ENCODE measurements around the gene TIGD3. TPM values are rescaled to one million over a fixed set of nuclear protein-coding genes. Genes with fewer than 3 reads are reported as not detected.

The TIGD3 gene
- total and polyA plus RNA-seq, 12 donors, result 0.11 to 0.87 (median 0.33) TPM; not detected in 2

GRCh38 chr11:65402790-65403189, 48.2 kb downstream of the TIGD3 start:
- DNase-seq (no peak), ATAC-seq (no peak)
- peak overlapping the region in 4 of 10 donors; percentile 76 to 83 (median 79) for H3K27ac ChIP-seq
- no peak overlapping the region for H3K4me3 ChIP-seq
- no peaks in the 10 kb centered on the region for H3K27me3 ChIP-seq
- intact Hi-C loops (cut with DNase I), result no loop called here
- peaks cover 0 to 95% (median 60%) of the 10 kb centered on the region in 9 donors for H3K36me3 ChIP-seq
- peaks cover 6 to 25% (median 16%) of the 10 kb centered on the region in 9 donors for H3K4me1 ChIP-seq
- 84 to 91% methylated on average over 2 of the region's 2 CpGs for WGBS, 2 donors
- TF ChIP-seq, protein P1, sequence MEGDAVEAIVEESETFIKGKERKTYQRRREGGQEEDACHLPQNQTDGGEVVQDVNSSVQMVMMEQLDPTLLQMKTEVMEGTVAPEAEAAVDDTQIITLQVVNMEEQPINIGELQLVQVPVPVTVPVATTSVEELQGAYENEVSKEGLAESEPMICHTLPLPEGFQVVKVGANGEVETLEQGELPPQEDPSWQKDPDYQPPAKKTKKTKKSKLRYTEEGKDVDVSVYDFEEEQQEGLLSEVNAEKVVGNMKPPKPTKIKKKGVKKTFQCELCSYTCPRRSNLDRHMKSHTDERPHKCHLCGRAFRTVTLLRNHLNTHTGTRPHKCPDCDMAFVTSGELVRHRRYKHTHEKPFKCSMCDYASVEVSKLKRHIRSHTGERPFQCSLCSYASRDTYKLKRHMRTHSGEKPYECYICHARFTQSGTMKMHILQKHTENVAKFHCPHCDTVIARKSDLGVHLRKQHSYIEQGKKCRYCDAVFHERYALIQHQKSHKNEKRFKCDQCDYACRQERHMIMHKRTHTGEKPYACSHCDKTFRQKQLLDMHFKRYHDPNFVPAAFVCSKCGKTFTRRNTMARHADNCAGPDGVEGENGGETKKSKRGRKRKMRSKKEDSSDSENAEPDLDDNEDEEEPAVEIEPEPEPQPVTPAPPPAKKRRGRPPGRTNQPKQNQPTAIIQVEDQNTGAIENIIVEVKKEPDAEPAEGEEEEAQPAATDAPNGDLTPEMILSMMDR (IDR thresholded peaks at IDR 0.05), result no peak
- no peaks in the 10 kb centered on the region for H3K9me3 ChIP-seq

DNA sequence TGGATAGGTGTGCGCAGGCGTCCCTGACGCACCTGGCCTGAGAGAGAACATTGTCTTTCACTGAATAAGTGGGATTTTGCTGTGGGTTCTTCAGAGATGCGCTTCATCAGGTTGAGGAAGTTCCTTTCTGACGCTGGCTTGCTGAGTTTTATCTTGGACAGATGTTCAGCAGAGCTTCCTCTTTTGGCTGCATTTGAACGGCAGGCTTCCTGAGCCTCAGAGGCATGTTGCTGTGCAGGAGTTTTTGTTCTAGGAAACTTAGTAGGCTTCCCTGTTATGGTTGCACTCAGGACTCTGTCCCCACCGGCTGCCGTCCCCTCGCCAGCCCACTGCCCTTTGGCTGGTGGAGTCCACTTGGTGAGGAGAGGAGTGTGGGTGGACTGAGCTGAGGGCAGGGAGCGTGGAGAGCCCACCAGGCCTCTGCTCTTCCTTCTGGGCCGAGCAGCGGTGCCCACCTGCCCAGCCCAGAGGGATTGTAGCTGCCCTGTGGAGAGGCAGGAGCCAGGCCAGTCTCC, 49.1 kb downstream of the TIGD3 start:
- TF ChIP-seq, protein P1 (IDR thresholded peaks at IDR 0.05), result no peak
- Histone ChIP-seq H3K4me3 (no peak overlapping the region), H3K9me3 (no peaks in the 10 kb centered on the region), H3K36me3 (peaks cover 0 to 95% (median 57%) of the 10 kb centered on the region in 9 donors), H3K4me1 (peaks cover 6 to 25% (median 16%) of the 10 kb centered on the region in 9 donors), H3K27ac (peak overlapping the region; percentile 59 to 85 (median 78)), H3K27me3 (no peaks in the 10 kb centered on the region)
- ATAC-seq, result peak in 7 of 8 donors; percentile 18 to 59 (median 41)
- DNase-seq, result no peak
- 69% methylated on average over 12 of the region's 12 CpGs for WGBS, 2 donors
- intact Hi-C loops (cut with DNase I), result no loop called here

DNA sequence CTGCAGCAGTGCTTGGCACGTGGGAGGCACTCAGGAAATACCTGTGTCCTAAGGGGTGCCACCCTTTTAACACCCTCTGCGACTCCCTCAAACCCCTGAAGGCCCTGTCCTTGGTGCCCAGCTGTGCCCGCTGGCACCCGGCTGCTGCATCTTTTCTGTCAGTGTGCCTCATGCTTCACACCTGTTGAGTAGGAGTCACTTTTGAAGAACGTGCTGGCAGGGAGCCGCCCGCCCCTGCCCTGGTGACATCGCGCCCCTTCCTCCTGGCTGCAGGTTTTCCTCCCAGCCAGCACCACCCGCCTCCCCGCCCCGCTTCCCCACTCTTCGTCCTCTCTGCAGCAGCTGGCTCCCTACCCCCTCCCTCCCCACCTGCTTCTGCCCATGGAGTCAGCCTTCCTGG, 49.7 kb downstream of the TIGD3 start:
- H3K27me3 ChIP-seq, result no peaks in the 10 kb centered on the region
- no peak overlapping the region for H3K4me3 ChIP-seq
- DNase-seq (no peak), ATAC-seq (no peak)
- intact Hi-C loops (cut with DNase I), result no loop called here
- peaks cover 6 to 25% (median 16%) of the 10 kb centered on the region in 9 donors for H3K4me1 ChIP-seq
- peaks cover 0 to 95% (median 58%) of the 10 kb centered on the region in 9 donors for H3K36me3 ChIP-seq
- H3K9me3 ChIP-seq, result no peaks in the 10 kb centered on the region
- TF ChIP-seq, protein P1 (IDR thresholded peaks at IDR 0.05), result no peak
- WGBS, 2 donors, result 72 to 83% methylated on average over 13 of the region's 13 CpGs
- H3K27ac ChIP-seq, result peak overlapping the region; percentile 59 to 85 (median 78)

DNA sequence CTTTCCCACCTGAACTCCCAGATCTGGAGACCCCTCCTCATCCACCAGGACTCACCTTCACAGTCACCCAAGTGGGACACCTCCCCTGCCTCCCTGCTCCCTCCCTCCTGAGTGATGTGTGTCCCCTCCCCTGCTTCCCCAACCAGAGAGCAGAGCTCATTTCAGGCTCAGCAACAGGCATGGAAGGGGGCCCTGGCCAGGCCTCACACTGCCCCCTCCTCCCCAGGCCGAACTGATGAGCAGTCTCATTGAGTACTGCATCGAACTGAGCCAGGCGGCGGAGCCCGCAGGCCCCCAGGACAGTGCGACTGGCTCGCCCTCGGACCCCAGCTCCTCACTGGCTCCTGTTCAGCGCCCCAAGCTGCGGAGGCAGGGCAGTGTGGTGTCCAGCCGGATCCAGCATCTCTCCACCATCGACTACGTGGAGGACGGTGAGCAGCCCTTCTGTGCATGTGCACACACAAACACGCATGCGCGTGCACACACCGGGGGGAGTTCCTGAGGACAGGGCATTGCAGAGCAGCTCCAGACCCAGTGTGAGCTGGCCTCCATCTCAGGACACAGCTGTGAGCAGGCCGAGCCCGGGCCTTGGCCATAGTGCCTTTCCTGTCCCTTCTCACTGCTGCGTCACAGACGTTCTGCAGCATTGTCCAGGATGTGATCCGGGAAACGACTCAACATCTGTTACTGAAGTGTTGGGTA, 50.2 kb downstream of the TIGD3 start:
- DNase-seq (peak in 1 of 2 donors; percentile 55), ATAC-seq (peak; percentile 56 to 92 (median 82))
- peaks cover 0 to 95% (median 56%) of the 10 kb centered on the region in 9 donors for H3K36me3 ChIP-seq
- TF ChIP-seq, protein P1 (IDR thresholded peaks at IDR 0.05), result no peak
- peak overlapping the region; percentile 56 to 85 (median 78) for H3K27ac ChIP-seq
- H3K4me1 ChIP-seq, result peaks cover 6 to 25% (median 16%) of the 10 kb centered on the region in 9 donors
- H3K9me3 ChIP-seq, result no peaks in the 10 kb centered on the region
- no peaks in the 10 kb centered on the region for H3K27me3 ChIP-seq
- H3K4me3 ChIP-seq, result no peak overlapping the region
- 76 to 81% methylated on average over 24 of the region's 24 CpGs for WGBS, 2 donors
- intact Hi-C loops (cut with DNase I), result no loop called here

Other genes with a start within 250 kb of the TIGD3 start
- 10 to 100 TPM; 38.1 to 87.8 (median 69.5) TPM for gene TM7SF2, start 242.9 kb upstream of the TIGD3 start, total RNA-seq
- 10 to 100 TPM; 18.5 to 83.6 TPM for gene TM7SF2, start 242.9 kb upstream of the TIGD3 start, polyA plus RNA-seq
- gene ZNHIT2, start 237.1 kb upstream of the TIGD3 start, total RNA-seq, result 1 to 10 TPM; 4.3 to 8.3 (median 6.5) TPM
- 10 to 100 TPM; 16.5 to 17.5 TPM for gene ZNHIT2, start 237.1 kb upstream of the TIGD3 start, polyA plus RNA-seq
- gene FAU, start 232.6 kb upstream of the TIGD3 start, total RNA-seq, result 100 to 1,000 TPM; 536 to 674 (median 617) TPM
- gene FAU, start 232.6 kb upstream of the TIGD3 start, polyA plus RNA-seq, result 1,000 to 10,000 TPM; 1,297 to 1,540 TPM
- 10 to 100 TPM; 33.8 to 44.8 (median 39.9) TPM for gene MRPL49, start 232.4 kb upstream of the TIGD3 start, total RNA-seq
- 10 to 100 TPM in 1 of 2 donors, 1 to 10 TPM in 1; 6.4 to 39.0 TPM for gene MRPL49, start 232.4 kb upstream of the TIGD3 start, polyA plus RNA-seq
- 10 to 100 TPM; 24.1 to 34.0 (median 27.8) TPM for gene SYVN1, start 220.2 kb upstream of the TIGD3 start, total RNA-seq
- gene SYVN1, start 220.2 kb upstream of the TIGD3 start, polyA plus RNA-seq, result 10 to 100 TPM; 22.2 to 24.6 TPM
- gene SPDYC, start 184.5 kb upstream of the TIGD3 start, total RNA-seq, result not detected
- gene SPDYC, start 184.5 kb upstream of the TIGD3 start, polyA plus RNA-seq, result not detected
- 100 to 1,000 TPM in 1 of 10 donors, 10 to 100 TPM in 9; 61.6 to 110 (median 82.0) TPM for gene CAPN1, start 172.8 kb upstream of the TIGD3 start, total RNA-seq
- 10 to 100 TPM; 85.0 to 89.3 TPM for gene CAPN1, start 172.8 kb upstream of the TIGD3 start, polyA plus RNA-seq
- 1 to 10 TPM; 2.3 to 7.3 (median 3.8) TPM for gene POLA2, start 92.8 kb upstream of the TIGD3 start, total RNA-seq
- gene POLA2, start 92.8 kb upstream of the TIGD3 start, polyA plus RNA-seq, result 1 to 10 TPM; 8.6 to 9.4 TPM
- 10 to 100 TPM in 4 of 10 donors, 1 to 10 TPM in 6; 3.9 to 21.9 (median 9.0) TPM for gene CDC42EP2, start 39.9 kb upstream of the TIGD3 start, total RNA-seq
- 10 to 100 TPM; 13.2 to 21.1 TPM for gene CDC42EP2, start 39.9 kb upstream of the TIGD3 start, polyA plus RNA-seq
- 10 to 100 TPM; 37.4 to 63.4 (median 50.6) TPM for gene DPF2, start 20.9 kb upstream of the TIGD3 start, total RNA-seq
- gene DPF2, start 20.9 kb upstream of the TIGD3 start, polyA plus RNA-seq, result 10 to 100 TPM; 24.9 to 32.6 TPM
- gene SLC25A45, start 27.9 kb downstream of the TIGD3 start, total RNA-seq, result 10 to 100 TPM in 1 of 10 donors, 1 to 10 TPM in 9; 4.6 to 12.2 (median 8.3) TPM
- gene SLC25A45, start 27.9 kb downstream of the TIGD3 start, polyA plus RNA-seq, result 10 to 100 TPM in 1 of 2 donors, 1 to 10 TPM in 1; 3.1 to 10.7 TPM
- 10 to 100 TPM in 6 of 10 donors, 1 to 10 TPM in 4; 6.0 to 16.9 (median 12.2) TPM for gene FRMD8, start 31.9 kb downstream of the TIGD3 start, total RNA-seq
- gene FRMD8, start 31.9 kb downstream of the TIGD3 start, polyA plus RNA-seq, result 10 to 100 TPM in 1 of 2 donors, 1 to 10 TPM in 1; 9.9 to 12.9 TPM
- 100 to 1,000 TPM; 284 to 808 (median 432) TPM for gene NEAT1, start 68.0 kb downstream of the TIGD3 start, total RNA-seq
- gene NEAT1, start 68.0 kb downstream of the TIGD3 start, polyA plus RNA-seq, result 1,000 to 10,000 TPM in 1 of 2 donors, 100 to 1,000 TPM in 1; 103 to 1,899 TPM
- gene MALAT1, start 144.3 kb downstream of the TIGD3 start, total RNA-seq, result 1,000 to 10,000 TPM; 4,742 to 8,462 (median 5,956) TPM
- 1,000 to 10,000 TPM in 1 of 2 donors, 100 to 1,000 TPM in 1; 205 to 8,339 TPM for gene MALAT1, start 144.3 kb downstream of the TIGD3 start, polyA plus RNA-seq
- 10 to 100 TPM; 47.4 to 66.9 (median 55.6) TPM for gene SCYL1, start 170.3 kb downstream of the TIGD3 start, total RNA-seq
- 100 to 1,000 TPM in 1 of 2 donors, 10 to 100 TPM in 1; 90.0 to 130 TPM for gene SCYL1, start 170.3 kb downstream of the TIGD3 start, polyA plus RNA-seq
- gene LTBP3, start 203.6 kb downstream of the TIGD3 start, total RNA-seq, result 10 to 100 TPM; 54.4 to 92.5 (median 72.8) TPM
- 10 to 100 TPM; 42.7 to 79.7 TPM for gene LTBP3, start 203.6 kb downstream of the TIGD3 start, polyA plus RNA-seq
- 10 to 100 TPM; 23.7 to 44.0 (median 26.3) TPM for gene ZNRD2, start 215.7 kb downstream of the TIGD3 start, total RNA-seq
- gene ZNRD2, start 215.7 kb downstream of the TIGD3 start, polyA plus RNA-seq, result 10 to 100 TPM; 55.6 to 92.0 TPM
- 10 to 100 TPM; 21.2 to 54.9 (median 29.2) TPM for gene FAM89B, start 217.8 kb downstream of the TIGD3 start, total RNA-seq
- 10 to 100 TPM; 42.0 to 55.7 TPM for gene FAM89B, start 217.8 kb downstream of the TIGD3 start, polyA plus RNA-seq
- 100 to 1,000 TPM in 1 of 10 donors, 10 to 100 TPM in 9; 42.9 to 113 (median 53.9) TPM for gene EHBP1L1, start 221.3 kb downstream of the TIGD3 start, total RNA-seq
- 10 to 100 TPM; 30.8 to 62.6 TPM for gene EHBP1L1, start 221.3 kb downstream of the TIGD3 start, polyA plus RNA-seq
- 1 to 10 TPM in 2 of 10 donors, under 1 TPM in 6, not detected in 2; 0.22 to 1.5 (median 0.35) TPM for gene KCNK7, start 241.0 kb downstream of the TIGD3 start, total RNA-seq
- 1 to 10 TPM in 1 of 2 donors, under 1 TPM in 1; 0.48 to 1.4 TPM for gene KCNK7, start 241.0 kb downstream of the TIGD3 start, polyA plus RNA-seq